Endothelial cell (in vitro differentiated cells): ENCODE results near the gene ATF7. TPM values are rescaled to one million over a fixed set of nuclear protein-coding genes. Genes with fewer than 3 reads are reported as not detected.

Experiments
- DNase-seq: peaks from one replicate; pipeline ENCODE4 v3.0.0; 2021; ENCODE audit warnings: low spot score
- H3K27ac Mint-ChIP-seq: one replicate; pipeline ENCODE4 v1.8.0; 2021; ENCODE audit warnings: mixed read lengths, inconsistent platforms; ENCODE audit not compliant: unreplicated experiment
- H3K27me3 Mint-ChIP-seq: one replicate; pipeline ENCODE4 v1.8.0; 2021; ENCODE audit warnings: mild to moderate bottlenecking, moderate library complexity, mixed read lengths, inconsistent platforms; ENCODE audit not compliant: unreplicated experiment
- H3K36me3 Mint-ChIP-seq: one replicate; pipeline ENCODE4 v1.8.0; 2021; ENCODE audit warnings: mild to moderate bottlenecking, low read depth, mixed read lengths, inconsistent platforms; ENCODE audit not compliant: unreplicated experiment
- H3K4me1 Mint-ChIP-seq: one replicate; pipeline ENCODE4 v1.8.0; 2021; ENCODE audit warnings: mild to moderate bottlenecking, mixed read lengths, inconsistent platforms; ENCODE audit not compliant: unreplicated experiment
- H3K4me3 Mint-ChIP-seq: one replicate; pipeline ENCODE4 v1.8.0; 2021; ENCODE audit warnings: mild to moderate bottlenecking, mixed read lengths, inconsistent platforms; ENCODE audit not compliant: unreplicated experiment
- H3K9me3 Mint-ChIP-seq: one replicate; pipeline ENCODE4 v1.8.0; 2021; ENCODE audit warnings: mixed read lengths, inconsistent platforms; ENCODE audit not compliant: unreplicated experiment
- total RNA-seq: library from RNA; stranded (reverse); fragmentation: NEBNext Ultra II Directional; extraction: Animal tissue kit (Norgen Biotek cat#: 25700); gene quantifications from one replicate; pipeline ENCODE4 v1.2.1, GENCODE V29; 2021; ENCODE audit not compliant: unreplicated experiment
- TF ChIP-seq, protein P1 (sequence below): fragments of 200-600 bp; sonication (generic); IDR thresholded peaks from one replicate; pipeline ENCODE4 v1.5.0; 2021; ENCODE audit warnings: antibody characterized with exemption; ENCODE audit not compliant: unreplicated experiment

Gene ATF7
- total RNA-seq, 1 donor from 2014 or later: 63.3 TPM

DNA sequence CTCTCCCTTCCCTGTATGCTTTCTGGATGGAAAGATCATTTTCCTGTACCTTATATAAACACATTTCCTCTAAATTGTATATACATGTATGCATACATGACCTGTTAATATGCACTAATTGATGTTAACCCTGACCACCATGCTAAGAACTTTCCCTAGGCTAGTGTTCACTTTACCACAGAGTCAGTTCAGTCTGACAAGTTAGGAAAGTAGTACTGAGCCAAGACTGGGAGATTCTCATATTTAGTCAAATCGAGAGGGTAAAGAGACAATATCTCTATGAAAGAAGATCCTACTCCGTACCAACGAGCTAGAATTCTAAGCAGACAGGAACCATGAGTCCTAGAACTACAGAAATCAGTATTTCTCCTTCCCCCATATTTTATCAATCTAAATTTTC is 36.8 kb downstream of the ATF7 start:
- H3K27ac Mint-ChIP-seq: no peak overlapping the region
- no peak for DNase-seq
- TF ChIP-seq, protein P1, sequence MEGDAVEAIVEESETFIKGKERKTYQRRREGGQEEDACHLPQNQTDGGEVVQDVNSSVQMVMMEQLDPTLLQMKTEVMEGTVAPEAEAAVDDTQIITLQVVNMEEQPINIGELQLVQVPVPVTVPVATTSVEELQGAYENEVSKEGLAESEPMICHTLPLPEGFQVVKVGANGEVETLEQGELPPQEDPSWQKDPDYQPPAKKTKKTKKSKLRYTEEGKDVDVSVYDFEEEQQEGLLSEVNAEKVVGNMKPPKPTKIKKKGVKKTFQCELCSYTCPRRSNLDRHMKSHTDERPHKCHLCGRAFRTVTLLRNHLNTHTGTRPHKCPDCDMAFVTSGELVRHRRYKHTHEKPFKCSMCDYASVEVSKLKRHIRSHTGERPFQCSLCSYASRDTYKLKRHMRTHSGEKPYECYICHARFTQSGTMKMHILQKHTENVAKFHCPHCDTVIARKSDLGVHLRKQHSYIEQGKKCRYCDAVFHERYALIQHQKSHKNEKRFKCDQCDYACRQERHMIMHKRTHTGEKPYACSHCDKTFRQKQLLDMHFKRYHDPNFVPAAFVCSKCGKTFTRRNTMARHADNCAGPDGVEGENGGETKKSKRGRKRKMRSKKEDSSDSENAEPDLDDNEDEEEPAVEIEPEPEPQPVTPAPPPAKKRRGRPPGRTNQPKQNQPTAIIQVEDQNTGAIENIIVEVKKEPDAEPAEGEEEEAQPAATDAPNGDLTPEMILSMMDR: no peak
- H3K27me3 Mint-ChIP-seq: peaks cover 4% of the 10 kb centered on the region
- no peaks in the 10 kb centered on the region for H3K9me3 Mint-ChIP-seq
- H3K36me3 Mint-ChIP-seq: peaks cover 7% of the 10 kb centered on the region
- peaks cover 37% of the 10 kb centered on the region for H3K4me1 Mint-ChIP-seq
- no peak overlapping the region for H3K4me3 Mint-ChIP-seq

DNA sequence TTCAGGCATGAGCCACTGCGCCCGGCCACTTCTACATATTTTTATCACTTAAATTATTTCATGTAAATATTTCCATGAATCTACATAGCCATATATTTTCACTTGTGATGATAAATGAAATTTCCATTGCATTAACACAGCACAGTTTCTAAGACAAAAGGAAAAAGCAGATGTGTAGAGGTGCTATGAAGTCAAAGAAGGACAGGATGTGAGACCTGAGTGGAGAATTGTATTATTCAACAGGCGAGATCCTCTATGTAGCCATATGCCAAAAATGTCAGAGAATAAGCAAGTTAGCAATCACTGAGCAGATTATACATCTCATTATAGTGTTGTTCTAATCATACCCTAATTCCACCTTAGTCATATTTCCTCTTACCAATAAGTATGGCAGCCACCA is 38.1 kb downstream of the ATF7 start:
- no peak for DNase-seq
- TF ChIP-seq, protein P1: no peak
- H3K36me3 Mint-ChIP-seq: peaks cover 8% of the 10 kb centered on the region
- no peak overlapping the region for H3K27ac Mint-ChIP-seq
- no peak overlapping the region for H3K4me3 Mint-ChIP-seq
- peaks cover 35% of the 10 kb centered on the region for H3K4me1 Mint-ChIP-seq
- peaks cover 4% of the 10 kb centered on the region for H3K27me3 Mint-ChIP-seq
- no peaks in the 10 kb centered on the region for H3K9me3 Mint-ChIP-seq

DNA sequence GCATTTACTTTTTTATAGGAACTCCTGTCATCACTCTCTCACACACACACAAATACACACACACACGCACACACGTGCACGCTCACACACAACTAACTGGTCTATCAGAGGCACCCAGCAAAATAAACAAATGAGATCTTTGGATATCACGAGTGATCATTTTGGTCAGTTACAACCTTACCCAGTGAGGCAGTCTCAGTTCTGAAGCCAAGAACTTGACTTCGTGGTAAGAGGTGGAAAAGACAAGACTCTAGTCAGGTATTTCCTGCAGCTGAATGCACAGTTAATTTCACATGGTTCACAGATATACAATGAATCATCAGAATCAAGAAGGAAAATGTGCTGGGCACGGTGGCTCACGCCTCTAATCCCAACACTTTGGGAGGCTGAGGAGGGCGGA is 39.4 kb downstream of the ATF7 start:
- Mint-ChIP-seq H3K9me3 (no peaks in the 10 kb centered on the region), H3K27me3 (peaks cover 4% of the 10 kb centered on the region)

DNA sequence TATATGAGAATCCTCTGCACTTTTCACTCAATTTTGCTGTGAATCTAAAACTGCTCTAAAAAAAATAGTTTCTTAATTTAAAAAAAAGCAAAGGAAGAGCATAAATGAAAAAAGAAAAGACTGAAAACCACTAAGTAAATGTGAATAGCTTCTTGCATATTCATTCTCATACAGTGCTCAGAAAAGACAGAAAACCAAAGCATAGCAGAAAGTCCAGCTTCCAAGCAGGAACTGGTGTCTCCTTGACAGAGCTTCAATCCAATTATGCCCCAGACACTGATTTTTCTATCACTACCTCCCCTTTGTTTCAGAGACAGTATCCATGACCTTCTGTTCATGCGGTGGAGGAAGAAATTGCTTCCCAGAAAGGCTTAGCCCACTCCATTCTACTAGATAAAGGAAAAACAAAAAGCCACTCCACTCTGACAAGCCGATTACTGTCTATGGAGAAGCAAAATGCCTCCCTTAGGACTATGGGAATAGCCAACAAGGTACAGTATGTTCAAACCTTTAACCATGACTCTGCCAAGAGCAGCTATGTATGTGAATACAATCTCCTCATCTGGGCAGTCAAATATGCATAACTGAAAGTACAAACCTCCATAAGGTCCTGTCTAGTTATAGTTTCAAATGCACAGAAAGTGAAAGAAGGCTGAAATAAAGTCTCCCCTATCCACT is 40.6 kb downstream of the ATF7 start:
- no peak for DNase-seq
- H3K27ac Mint-ChIP-seq: no peak overlapping the region
- TF ChIP-seq, protein P1: no peak
- peaks cover 7% of the 10 kb centered on the region for H3K36me3 Mint-ChIP-seq
- H3K4me3 Mint-ChIP-seq: no peak overlapping the region
- H3K27me3 Mint-ChIP-seq: peaks cover 2% of the 10 kb centered on the region
- peaks cover 18% of the 10 kb centered on the region for H3K4me1 Mint-ChIP-seq
- H3K9me3 Mint-ChIP-seq: no peaks in the 10 kb centered on the region

More for the DNA sequence above, 39.4 kb downstream of the ATF7 start:
- Mint-ChIP-seq H3K4me1 (peaks cover 27% of the 10 kb centered on the region), H3K27ac (peak overlapping the region; percentile 4), H3K4me3 (no peak overlapping the region), H3K36me3 (peaks cover 8% of the 10 kb centered on the region)
- TF ChIP-seq, protein P1: no peak
- DNase-seq: no peak

DNA sequence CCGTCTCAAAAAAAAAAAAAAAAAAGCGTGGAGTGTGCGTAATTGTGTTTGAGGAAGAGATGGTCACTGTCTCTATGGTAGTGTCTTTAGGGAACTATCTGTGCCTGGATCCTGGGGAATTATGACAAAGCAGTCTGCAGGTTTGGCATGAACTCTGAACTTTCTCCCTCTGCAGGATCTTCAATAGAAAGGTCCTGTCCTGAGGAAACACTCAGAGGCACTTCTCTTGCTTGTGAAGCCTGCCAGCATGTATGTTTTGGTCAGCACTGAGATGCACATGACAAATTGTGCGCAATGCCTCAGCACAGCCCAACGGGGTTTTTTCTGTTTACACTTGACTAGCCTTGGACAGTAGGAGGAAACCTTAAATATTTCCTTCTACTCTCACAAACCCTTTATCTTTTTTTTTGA is 46.6 kb downstream of the ATF7 start:
- no peak overlapping the region for H3K4me3 Mint-ChIP-seq
- H3K9me3 Mint-ChIP-seq: no peaks in the 10 kb centered on the region
- DNase-seq: no peak
- H3K36me3 Mint-ChIP-seq: peaks cover 14% of the 10 kb centered on the region
- no peak overlapping the region for H3K27ac Mint-ChIP-seq
- TF ChIP-seq, protein P1: no peak
- H3K27me3 Mint-ChIP-seq: no peaks in the 10 kb centered on the region
- peaks cover 7% of the 10 kb centered on the region for H3K4me1 Mint-ChIP-seq
